Retinal pigment epithelial cell (primary cell): ENCODE measurements around the gene MAD1L1.
"Not testable (repeated sequence)": the region's sequence is repeated elsewhere in the genome, so short reads cannot be mapped to it uniquely, and the experiment has no call there.

Source experiments
- DNase-seq: peaks from one replicate; pipeline ENCODE4 v3.0.0-alpha.2; 2010; ENCODE audit warnings: low read depth
- H3K4me3 ChIP-seq: 2 replicates; pipeline ENCODE4 v1.5.1; 2011; ENCODE audit warnings: mild to moderate bottlenecking, low read length, control low read depth, moderate library complexity
- CTCF ChIP-seq: conservative IDR thresholded peaks from 2 replicates; pipeline ENCODE4 v1.5.1; 2011; ENCODE audit warnings: low read depth, low read length, control low read depth, inconsistent platforms

Gene MAD1L1

GRCh38 chr7:2275101-2275500 lies 42.4 kb upstream of the MAD1L1 start:
- no peak for TF ChIP-seq CTCF
- no peak for DNase-seq
- no peak overlapping the region for H3K4me3 ChIP-seq

- DNase-seq, result no peak
- no peak overlapping the region for H3K4me3 ChIP-seq
- no peak for TF ChIP-seq CTCF
Observed at GRCh38 chr7:2274666-2275065, 41.9 kb upstream of the MAD1L1 start.

GRCh38 chr7:2273866-2274265 lies 41.1 kb upstream of the MAD1L1 start:
- TF ChIP-seq CTCF, result no peak
- no peak overlapping the region for H3K4me3 ChIP-seq
- no peak for DNase-seq

- peak; percentile 38 for DNase-seq
- TF ChIP-seq CTCF, result no peak
Observed at GRCh38 chr7:2272031-2272430, 39.3 kb upstream of the MAD1L1 start.

GRCh38 chr7:2271273-2272026 lies 38.7 kb upstream of the MAD1L1 start:
- H3K4me3 ChIP-seq, result no peak overlapping the region
- no peak for DNase-seq
- no peak for TF ChIP-seq CTCF

More at GRCh38 chr7:2272031-2272430, 39.3 kb upstream of the MAD1L1 start:
- H3K4me3 ChIP-seq, result no peak overlapping the region

- TF ChIP-seq CTCF, result no peak
- no peak for DNase-seq
Observed at GRCh38 chr7:2270495-2270894, 37.8 kb upstream of the MAD1L1 start.

GRCh38 chr7:2269991-2270460 lies 37.3 kb upstream of the MAD1L1 start:
- no peak for DNase-seq
- TF ChIP-seq CTCF, result no peak
- no peak overlapping the region for H3K4me3 ChIP-seq

More at GRCh38 chr7:2270495-2270894, 37.8 kb upstream of the MAD1L1 start:
- H3K4me3 ChIP-seq, result no peak overlapping the region

GRCh38 chr7:2269089-2269990 lies 36.6 kb upstream of the MAD1L1 start:
- DNase-seq, H3K4me3 ChIP-seq: not testable (repeated sequence)
